Omental fat pad (tissue), 4 donors: ENCODE data around the gene PTGDS. TPM values are rescaled to one million over a fixed set of nuclear protein-coding genes. Genes with fewer than 3 reads are reported as not detected.

ENCODE experiments used
- ATAC-seq: fragments of 150-250 bp; one replicate; pipeline ENCODE4 v1.9.1; 2016; ENCODE audit warnings: mild to moderate bottlenecking, moderate library complexity; ENCODE audit not compliant: low FRiP score
- DNase-seq: peaks from one replicate; pipeline ENCODE4 v3.0.0-alpha.2; 2019; ENCODE audit warnings: low spot score
- total RNA-seq, 4 donors: library from RNA; depleted of rRNA; stranded (reverse); fragments of >200 nt; gene quantifications; one replicate each; pipeline ENCODE4 v1.1.0, GENCODE V29; 2016
- TF ChIP-seq, protein P1 (sequence below), 3 donors: fragments of 450-650 bp; IDR thresholded peaks; one replicate each; pipeline ENCODE4 v1.5.1; 2016 to 2017; ENCODE audit warnings: antibody characterized with exemption in 3 of 3, mild to moderate bottlenecking in 3 of 3, moderate library complexity in 2 of 3

PTGDS gene
- total RNA-seq, 4 donors from 2014 or later: 76.9 to 173 (median 118) TPM

DNA sequence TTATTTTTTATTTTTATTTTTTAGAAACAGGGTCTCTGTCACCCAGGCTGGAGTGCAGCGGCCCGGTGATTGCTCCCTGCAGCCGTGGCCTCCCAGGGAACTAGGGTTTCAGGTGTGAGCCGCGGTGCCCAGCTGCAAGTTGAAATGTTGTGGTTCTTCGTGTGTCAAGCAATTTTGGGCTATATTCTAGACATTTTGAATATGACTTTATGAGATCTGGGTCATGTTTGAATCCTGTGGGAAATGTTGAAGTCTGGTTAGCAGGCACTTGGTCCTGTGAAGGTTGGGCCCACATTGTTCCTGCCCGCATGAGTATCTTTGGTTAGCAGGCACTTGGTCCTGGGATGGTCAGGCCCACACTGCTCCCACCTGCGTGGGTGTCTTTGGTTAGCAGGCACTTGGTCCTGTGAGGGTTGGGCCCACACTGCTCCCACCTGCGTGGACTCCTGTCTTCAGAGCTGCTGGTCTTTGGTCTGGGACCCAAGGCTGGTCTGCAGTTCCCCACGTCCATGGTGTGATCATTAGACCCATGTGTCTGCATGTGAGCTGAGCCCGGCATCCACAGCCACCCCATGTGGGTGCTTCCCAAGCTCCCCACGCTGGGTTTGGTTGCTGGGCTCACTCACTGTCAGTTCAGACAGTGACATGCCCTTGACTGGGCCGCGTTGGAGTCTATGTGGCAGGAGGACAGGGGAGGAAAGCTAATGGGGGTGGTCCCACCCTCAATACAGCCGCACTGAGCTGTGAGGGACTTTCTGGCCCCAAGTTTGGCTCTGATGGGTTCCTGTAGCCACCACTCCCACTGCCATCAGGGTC is 39.9 kb upstream of the PTGDS start:
- TF ChIP-seq, protein P1, sequence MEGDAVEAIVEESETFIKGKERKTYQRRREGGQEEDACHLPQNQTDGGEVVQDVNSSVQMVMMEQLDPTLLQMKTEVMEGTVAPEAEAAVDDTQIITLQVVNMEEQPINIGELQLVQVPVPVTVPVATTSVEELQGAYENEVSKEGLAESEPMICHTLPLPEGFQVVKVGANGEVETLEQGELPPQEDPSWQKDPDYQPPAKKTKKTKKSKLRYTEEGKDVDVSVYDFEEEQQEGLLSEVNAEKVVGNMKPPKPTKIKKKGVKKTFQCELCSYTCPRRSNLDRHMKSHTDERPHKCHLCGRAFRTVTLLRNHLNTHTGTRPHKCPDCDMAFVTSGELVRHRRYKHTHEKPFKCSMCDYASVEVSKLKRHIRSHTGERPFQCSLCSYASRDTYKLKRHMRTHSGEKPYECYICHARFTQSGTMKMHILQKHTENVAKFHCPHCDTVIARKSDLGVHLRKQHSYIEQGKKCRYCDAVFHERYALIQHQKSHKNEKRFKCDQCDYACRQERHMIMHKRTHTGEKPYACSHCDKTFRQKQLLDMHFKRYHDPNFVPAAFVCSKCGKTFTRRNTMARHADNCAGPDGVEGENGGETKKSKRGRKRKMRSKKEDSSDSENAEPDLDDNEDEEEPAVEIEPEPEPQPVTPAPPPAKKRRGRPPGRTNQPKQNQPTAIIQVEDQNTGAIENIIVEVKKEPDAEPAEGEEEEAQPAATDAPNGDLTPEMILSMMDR (IDR thresholded peaks at IDR 0.05): no peak
- no peak for ATAC-seq
- no peak for DNase-seq

GRCh38 chr9:136939431-136939995 is 37.8 kb upstream of the PTGDS start:
- TF ChIP-seq, protein P1 (IDR thresholded peaks at IDR 0.05): no peak
- no peak for ATAC-seq
- no peak for DNase-seq

DNA sequence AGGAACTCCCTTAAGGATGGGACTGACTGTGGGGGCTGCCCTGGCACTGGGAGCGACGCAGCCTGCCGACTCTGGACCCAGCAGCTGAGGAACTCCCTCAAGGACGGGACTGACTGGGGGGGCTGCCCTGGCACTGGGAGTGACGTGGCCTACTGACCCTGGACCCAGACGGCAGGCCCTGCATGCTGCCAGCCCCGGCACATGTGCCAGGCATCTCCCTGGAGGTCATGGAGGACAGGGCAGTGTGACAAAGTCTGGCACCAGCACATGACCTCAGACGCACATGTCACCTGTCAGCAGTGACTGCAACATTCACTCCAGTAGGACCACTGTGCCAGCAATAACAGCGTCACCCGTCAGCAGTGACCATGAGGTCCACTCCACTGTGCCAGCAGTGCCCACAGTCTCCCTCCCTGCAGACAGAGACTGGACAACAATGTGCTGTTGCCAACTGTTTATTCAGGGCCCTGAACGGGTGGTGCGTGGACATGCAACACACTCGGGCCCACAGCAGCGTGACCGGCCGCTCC is 37.2 kb upstream of the PTGDS start:
- ATAC-seq (no peak), DNase-seq (no peak)
- TF ChIP-seq, protein P1 (IDR thresholded peaks at IDR 0.05): no peak

- ATAC-seq (no peak), DNase-seq (no peak)
- TF ChIP-seq, protein P1 (IDR thresholded peaks at IDR 0.05): no peak
Observed at GRCh38 chr9:136940526-136941230, 36.6 kb upstream of the PTGDS start.

- TF ChIP-seq, protein P1 (IDR thresholded peaks at IDR 0.05): no peak
- DNase-seq (no peak), ATAC-seq (no peak)
Observed at GRCh38 chr9:136941231-136942111, 35.8 kb upstream of the PTGDS start.

- DNase-seq (no peak), ATAC-seq (no peak)
- TF ChIP-seq, protein P1 (IDR thresholded peaks at IDR 0.05): no peak
Observed at GRCh38 chr9:136942112-136942880, 35.0 kb upstream of the PTGDS start.
